DOHH2 (cell line): ENCODE data around the gene RPS6KA6.

Experiments used
- H3F3A ChIP-seq: fragments of 200-600 bp; sonication (generic), shearing (Covaris generic); 2 replicates; pipeline ENCODE4 v1.6.0; 2016; ENCODE audit warnings: antibody characterized with exemption, mild to moderate bottlenecking; ENCODE audit not compliant: control insufficient read depth, insufficient read depth
- H3K27ac ChIP-seq: fragments of 200-600 bp; sonication (generic); 2 replicates; pipeline ENCODE4 v1.5.1; 2014; ENCODE audit warnings: low read depth, mild to moderate bottlenecking, low read length, moderate library complexity
- H3K27me3 ChIP-seq: fragments of 200-600 bp; sonication (generic); 2 replicates; pipeline ENCODE4 v1.6.1; 2014; ENCODE audit warnings: mild to moderate bottlenecking, low read length, mixed read lengths; ENCODE audit not compliant: control insufficient read depth
- H3K36me3 ChIP-seq: fragments of 200-600 bp; sonication (generic); 2 replicates; pipeline ENCODE4 v1.6.1; 2014; ENCODE audit warnings: mild to moderate bottlenecking, low read length, moderate library complexity, mixed read lengths; ENCODE audit not compliant: control insufficient read depth
- H3K4me1 ChIP-seq: fragments of 200-600 bp; sonication (generic); 2 replicates; pipeline ENCODE4 v1.6.1; 2014; ENCODE audit warnings: mild to moderate bottlenecking, low read length, mixed read lengths; ENCODE audit not compliant: control insufficient read depth
- H3K4me2 ChIP-seq: fragments of 200-600 bp; sonication (generic); 2 replicates; pipeline ENCODE4 v1.6.0; 2014; ENCODE audit warnings: mild to moderate bottlenecking, low read length, moderate library complexity
- H3K4me3 ChIP-seq: fragments of 200-600 bp; sonication (generic); 2 replicates; pipeline ENCODE4 v1.5.1; 2014; ENCODE audit warnings: mild to moderate bottlenecking, low read length, mixed read lengths
- H3K79me2 ChIP-seq: fragments of 200-600 bp; sonication (generic); 2 replicates; pipeline ENCODE4 v1.6.1; 2014; ENCODE audit warnings: mild to moderate bottlenecking, low read length, mixed read lengths; ENCODE audit not compliant: control insufficient read depth
- H3K9me2 ChIP-seq: fragments of 200-600 bp; sonication (generic); replicated peaks from 2 replicates; pipeline ENCODE4 v1.6.1; 2014; ENCODE audit warnings: mild to moderate bottlenecking, low read length, mixed read lengths; ENCODE audit not compliant: control insufficient read depth
- H3K9me3 ChIP-seq: fragments of 200-600 bp; sonication (generic); 2 replicates; pipeline ENCODE4 v1.6.1; 2014; ENCODE audit warnings: antibody characterized with exemption, low read length, mixed read lengths; ENCODE audit not compliant: control insufficient read depth, insufficient read depth
- H4K20me1 ChIP-seq: fragments of 200-600 bp; sonication (generic); 2 replicates; pipeline ENCODE4 v1.6.0; 2014; ENCODE audit warnings: low read depth, mild to moderate bottlenecking, antibody characterized with exemption, low read length, moderate library complexity; ENCODE audit not compliant: control insufficient read depth, insufficient read depth
- CTCF ChIP-seq: fragments of 200-600 bp; sonication (generic); IDR thresholded peaks from one replicate; pipeline ENCODE4 v1.5.1; 2014; ENCODE audit warnings: antibody characterized with exemption, mild to moderate bottlenecking, low read depth, low read length; ENCODE audit not compliant: poor library complexity, severe bottlenecking
- EZH2phosphoT487 ChIP-seq: fragments of 200-600 bp; sonication (generic); IDR thresholded peaks from 2 replicates; pipeline ENCODE4 v1.6.1; 2017; ENCODE audit warnings: borderline replicate concordance, mild to moderate bottlenecking, antibody characterized with exemption, low read length, moderate library complexity, mixed read lengths

Gene RPS6KA6

DNA sequence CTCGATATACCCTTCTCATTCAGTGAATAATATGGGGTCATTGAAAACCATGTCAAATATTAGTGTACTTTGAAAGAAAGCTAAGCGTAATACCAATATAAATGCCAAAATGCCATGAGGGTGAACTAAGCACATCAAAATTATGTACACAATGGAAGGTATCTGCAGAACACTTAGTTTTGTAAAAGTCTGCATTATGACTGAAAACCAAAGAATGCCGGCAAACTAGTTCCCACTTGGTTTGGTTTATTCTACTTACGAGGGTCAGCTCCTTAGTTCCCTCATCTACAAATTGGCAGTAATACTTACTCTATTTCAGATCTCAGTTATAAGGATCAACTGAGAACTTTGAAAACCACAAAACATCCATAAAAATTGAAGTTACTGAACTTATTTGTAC lies 27.3 kb downstream of the RPS6KA6 start:
- no peaks in the 10 kb centered on the region for H3K27me3 ChIP-seq
- H4K20me1 ChIP-seq, result no peaks in the 10 kb centered on the region
- no peaks in the 10 kb centered on the region for H3K9me3 ChIP-seq
- no peaks in the 10 kb centered on the region for H3K36me3 ChIP-seq
- H3K4me2 ChIP-seq, result no peak overlapping the region
- no peaks in the 10 kb centered on the region for H3K9me2 ChIP-seq
- no peak overlapping the region for H3K4me3 ChIP-seq
- TF ChIP-seq EZH2phosphoT487 (no peak), CTCF (no peak)
- H3F3A ChIP-seq, result no peaks in the 10 kb centered on the region
- no peaks in the 10 kb centered on the region for H3K79me2 ChIP-seq
- no peak overlapping the region for H3K27ac ChIP-seq
- H3K4me1 ChIP-seq, result no peaks in the 10 kb centered on the region

- Histone ChIP-seq H3K27ac (no peak overlapping the region), H3F3A (no peaks in the 10 kb centered on the region), H3K79me2 (no peaks in the 10 kb centered on the region), H3K9me3 (no peaks in the 10 kb centered on the region), H3K36me3 (no peaks in the 10 kb centered on the region), H3K4me3 (no peak overlapping the region), H3K4me2 (no peak overlapping the region), H3K27me3 (no peaks in the 10 kb centered on the region), H3K9me2 (no peaks in the 10 kb centered on the region), H4K20me1 (no peaks in the 10 kb centered on the region), H3K4me1 (no peaks in the 10 kb centered on the region)
- TF ChIP-seq CTCF, result no peak
- no peak for TF ChIP-seq EZH2phosphoT487
Observed at GRCh38 chrX:84156821-84157220, 31.2 kb downstream of the RPS6KA6 start.

DNA sequence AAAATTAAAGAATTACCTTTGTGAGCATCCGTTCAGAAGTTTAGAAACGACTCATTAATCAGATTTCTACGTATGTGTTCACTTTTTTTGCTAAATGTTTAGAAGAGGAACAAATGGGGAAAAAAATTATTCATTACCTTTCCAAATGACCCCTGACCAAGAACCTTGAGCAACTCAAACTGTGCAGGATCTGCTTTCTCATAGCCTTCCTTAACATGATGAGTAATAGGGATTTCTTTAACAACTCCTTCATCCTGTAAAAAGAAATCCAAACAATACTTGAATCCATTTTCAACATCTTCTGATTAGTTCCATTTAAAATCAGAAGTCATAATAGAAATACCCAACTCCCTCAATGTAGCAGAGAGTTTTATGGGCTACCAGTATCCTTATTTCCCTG lies 32.1 kb downstream of the RPS6KA6 start:
- Histone ChIP-seq H3K4me1 (no peaks in the 10 kb centered on the region), H3K9me3 (no peaks in the 10 kb centered on the region), H3K79me2 (no peaks in the 10 kb centered on the region), H3K27ac (no peak overlapping the region), H3K27me3 (no peaks in the 10 kb centered on the region), H3K36me3 (no peaks in the 10 kb centered on the region), H4K20me1 (no peaks in the 10 kb centered on the region), H3F3A (no peaks in the 10 kb centered on the region), H3K9me2 (no peaks in the 10 kb centered on the region), H3K4me2 (no peak overlapping the region), H3K4me3 (no peak overlapping the region)
- TF ChIP-seq CTCF (no peak), EZH2phosphoT487 (no peak)

DNA sequence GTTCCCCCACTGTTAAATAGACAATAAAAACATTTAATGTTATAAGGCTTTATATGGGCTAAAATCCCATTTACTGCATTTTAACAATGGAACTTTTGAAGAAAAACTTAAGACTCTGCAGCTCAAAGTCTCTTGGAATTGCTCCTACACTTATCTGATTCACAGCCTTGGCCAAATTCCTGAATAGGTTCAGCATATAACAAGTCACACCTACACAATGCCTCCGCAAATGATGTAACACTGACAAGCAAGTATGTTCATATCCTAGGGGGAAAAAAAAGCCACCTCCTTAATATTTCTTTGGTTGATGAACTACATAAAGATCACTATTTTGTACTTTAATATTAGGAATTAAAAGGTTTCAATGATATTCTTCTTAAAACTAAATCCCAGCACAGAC lies 34.5 kb downstream of the RPS6KA6 start:
- H3K4me2 ChIP-seq, result no peak overlapping the region
- no peak overlapping the region for H3K27ac ChIP-seq

More for the DNA sequence above, 34.5 kb downstream of the RPS6KA6 start:
- no peaks in the 10 kb centered on the region for H3F3A ChIP-seq
- no peaks in the 10 kb centered on the region for H3K4me1 ChIP-seq
- no peak overlapping the region for H3K4me3 ChIP-seq
- H3K79me2 ChIP-seq, result no peaks in the 10 kb centered on the region
- H3K9me3 ChIP-seq, result no peaks in the 10 kb centered on the region
- H3K9me2 ChIP-seq, result no peaks in the 10 kb centered on the region
- H4K20me1 ChIP-seq, result no peaks in the 10 kb centered on the region
- TF ChIP-seq CTCF (no peak), EZH2phosphoT487 (no peak)
- no peaks in the 10 kb centered on the region for H3K27me3 ChIP-seq
- no peaks in the 10 kb centered on the region for H3K36me3 ChIP-seq
